T-helper 17 cell (primary cell): ENCODE measurements around the gene ERC1. TPM values are rescaled to one million over a fixed set of nuclear protein-coding genes. Genes with fewer than 3 reads are reported as not detected.
"Not testable (repeated sequence)": the region's sequence is repeated elsewhere in the genome, so short reads cannot be mapped to it uniquely, and the experiment has no call there.

Experiments
- ATAC-seq: fragments of 150-1000 bp; cut with Tn5 transposase; 2 replicates; pipeline ENCODE4 v1.10.0; 2021; ENCODE audit warnings: mild to moderate bottlenecking, moderate library complexity
- DNase-seq, 3 donors: peaks; one replicate each; pipeline versions ENCODE4 v3.0.0 to v3.0.0-alpha.2; 2020 to 2021
- H3K9me3 ChIP-seq: one replicate; pipeline ENCODE4 v1.7.0; 2013; ENCODE audit warnings: low read length, mild to moderate bottlenecking; ENCODE audit not compliant: control insufficient read depth, poor library complexity, severe bottlenecking
- H3K27ac Mint-ChIP-seq: one replicate; pipeline ENCODE4 v1.8.0; 2022; ENCODE audit warnings: mild to moderate bottlenecking, moderate library complexity, mixed read lengths
- H3K27me3 Mint-ChIP-seq: one replicate; pipeline ENCODE4 v1.8.0; 2022; ENCODE audit warnings: mixed read lengths
- H3K36me3 Mint-ChIP-seq: one replicate; pipeline ENCODE4 v1.8.0; 2022; ENCODE audit warnings: low read depth, mixed read lengths
- H3K4me1 Mint-ChIP-seq: one replicate; pipeline ENCODE4 v1.8.0; 2022; ENCODE audit warnings: mild to moderate bottlenecking, mixed read lengths
- H3K4me3 Mint-ChIP-seq: one replicate; pipeline ENCODE4 v1.8.0; 2022; ENCODE audit warnings: mild to moderate bottlenecking, moderate library complexity, mixed read lengths
- total RNA-seq, 4 donors: library from RNA in 2 of 4; stranded (reverse) in 2 of 4; gene quantifications; one replicate each; pipeline ENCODE4 v1.2.3 and lab custom pipeline; 2022 to 2026

ERC1 gene
- total RNA-seq, 2 donors from 2014 or later: 46.7 to 52.1 TPM

- Mint-ChIP-seq H3K27ac (peak overlapping the region; percentile 74), H3K4me3 (peak overlapping the region; percentile 47)
Observed at GRCh38 chr12:1226951-1227350, 235.9 kb downstream of the ERC1 start.

GRCh38 chr12:1234073-1234472 is 243.1 kb downstream of the ERC1 start:
- no peaks in the 10 kb centered on the region for H3K9me3 ChIP-seq
- no peak for ATAC-seq
- peaks cover 4% of the 10 kb centered on the region for H3K36me3 Mint-ChIP-seq
- H3K27ac Mint-ChIP-seq: no peak overlapping the region
- peaks cover 3% of the 10 kb centered on the region for H3K4me1 Mint-ChIP-seq
- DNase-seq: no peak
- no peak overlapping the region for H3K4me3 Mint-ChIP-seq
- no peaks in the 10 kb centered on the region for H3K27me3 Mint-ChIP-seq

More at GRCh38 chr12:1226951-1227350, 235.9 kb downstream of the ERC1 start:
- DNase-seq: no peak
- H3K27me3 Mint-ChIP-seq: no peaks in the 10 kb centered on the region
- no peaks in the 10 kb centered on the region for H3K9me3 ChIP-seq
- no peak for ATAC-seq
- H3K36me3 Mint-ChIP-seq: peaks cover 4% of the 10 kb centered on the region
- H3K4me1 Mint-ChIP-seq: peaks cover 22% of the 10 kb centered on the region

- Mint-ChIP-seq H3K4me1 (no peaks in the 10 kb centered on the region), H3K36me3 (peaks cover 2% of the 10 kb centered on the region), H3K27ac (peak overlapping the region; percentile 57), H3K27me3 (no peaks in the 10 kb centered on the region), H3K4me3 (no peak overlapping the region)
- H3K9me3 ChIP-seq: no peaks in the 10 kb centered on the region
- ATAC-seq (no peak), DNase-seq (no peak)
Observed at GRCh38 chr12:1246637-1247036, 255.6 kb downstream of the ERC1 start.

DNA sequence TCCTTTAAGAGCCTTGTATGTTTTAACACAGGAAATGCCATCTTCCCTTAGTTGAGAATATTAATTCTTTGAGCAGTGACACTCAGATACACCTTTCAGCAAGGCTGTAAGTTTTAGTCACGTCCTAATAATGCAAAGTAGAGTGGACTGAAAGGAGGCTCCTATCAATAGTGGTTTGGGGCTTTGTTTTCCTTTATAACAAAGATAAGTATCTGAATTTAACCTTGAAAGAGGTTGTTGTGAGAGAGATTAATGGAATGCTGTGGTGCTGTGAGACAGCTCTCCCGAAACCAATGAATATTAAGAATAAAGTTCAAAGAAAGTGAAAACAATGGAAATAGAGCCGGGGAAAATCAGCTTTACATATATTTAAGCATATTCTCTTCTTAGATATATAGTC is 259.6 kb downstream of the ERC1 start:
- no peak for DNase-seq
- peaks cover 2% of the 10 kb centered on the region for H3K36me3 Mint-ChIP-seq
- no peaks in the 10 kb centered on the region for H3K4me1 Mint-ChIP-seq
- no peak overlapping the region for H3K4me3 Mint-ChIP-seq
- H3K27ac Mint-ChIP-seq: no peak overlapping the region
- no peak for ATAC-seq
- H3K9me3 ChIP-seq: no peaks in the 10 kb centered on the region
- H3K27me3 Mint-ChIP-seq: no peaks in the 10 kb centered on the region

DNA sequence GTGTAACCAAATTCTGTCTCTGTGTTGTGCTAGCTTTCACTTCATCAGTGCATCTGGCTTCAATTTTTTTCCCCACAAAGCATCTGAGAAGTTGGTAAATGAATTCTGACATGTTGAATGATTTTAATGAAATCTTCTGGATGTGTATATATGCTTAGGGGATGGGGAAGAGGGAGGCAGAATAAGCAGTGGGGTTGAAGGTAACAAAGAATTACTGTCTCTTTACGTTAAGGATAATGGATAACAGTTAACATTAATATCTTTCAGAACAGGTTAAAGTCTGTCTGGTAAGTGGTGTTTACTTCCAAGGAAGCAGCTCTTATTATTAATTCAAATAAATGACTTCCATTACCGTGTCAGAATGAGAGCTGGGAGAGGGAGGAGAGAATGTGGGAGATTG is 261.7 kb downstream of the ERC1 start:
- Mint-ChIP-seq H3K27me3 (no peaks in the 10 kb centered on the region), H3K4me3 (no peak overlapping the region), H3K36me3 (peaks cover 2% of the 10 kb centered on the region), H3K27ac (no peak overlapping the region), H3K4me1 (no peaks in the 10 kb centered on the region)
- ATAC-seq (no peak), DNase-seq (no peak)
- no peaks in the 10 kb centered on the region for H3K9me3 ChIP-seq

DNA sequence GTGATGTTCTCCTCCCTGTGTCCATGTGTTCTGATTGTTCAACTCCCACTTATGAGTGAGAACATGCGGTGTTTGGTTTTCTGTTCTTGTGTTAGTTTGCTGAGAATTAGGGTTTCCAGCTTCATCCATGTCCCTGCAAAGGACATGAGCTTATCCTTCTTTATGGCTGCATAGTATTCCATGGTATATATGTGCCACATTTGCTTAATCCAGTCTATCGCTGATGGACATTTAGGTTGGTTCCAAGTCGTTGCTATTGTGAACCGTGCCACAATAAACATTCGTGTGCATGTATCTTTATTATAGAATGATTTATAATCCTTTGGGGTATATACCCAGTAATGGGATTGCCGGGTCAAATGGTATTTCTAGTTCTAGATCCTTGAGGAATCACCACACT is 264.1 kb downstream of the ERC1 start:
- H3K27me3 Mint-ChIP-seq, ATAC-seq, H3K4me1 Mint-ChIP-seq, H3K36me3 Mint-ChIP-seq, DNase-seq, H3K27ac Mint-ChIP-seq, H3K9me3 ChIP-seq, H3K4me3 Mint-ChIP-seq: not testable (repeated sequence)

DNA sequence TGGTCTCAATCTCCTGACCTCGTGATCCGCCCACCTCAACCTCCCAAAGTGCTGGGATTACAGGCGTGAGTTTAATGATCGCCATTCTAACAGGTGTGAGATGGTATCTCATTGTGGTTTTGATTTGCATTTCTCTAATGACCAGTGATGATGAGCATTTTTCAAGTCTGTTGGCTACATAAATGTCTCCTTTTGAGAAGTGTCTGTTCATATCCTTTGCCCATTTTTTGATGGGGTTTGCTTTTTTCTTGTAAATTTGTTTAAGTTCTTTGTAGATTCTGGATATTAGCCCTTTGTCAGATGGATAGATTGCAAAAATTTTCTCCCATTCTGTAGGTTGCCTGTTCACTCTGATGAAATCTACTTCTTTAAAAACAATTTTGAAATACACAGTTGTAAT is 264.8 kb downstream of the ERC1 start:
- not testable (repeated sequence) for DNase-seq, H3K9me3 ChIP-seq, H3K36me3 Mint-ChIP-seq, H3K4me1 Mint-ChIP-seq, H3K27me3 Mint-ChIP-seq, H3K27ac Mint-ChIP-seq, H3K4me3 Mint-ChIP-seq, ATAC-seq

- peaks cover 3% of the 10 kb centered on the region for H3K4me1 Mint-ChIP-seq
- ATAC-seq: no peak
- H3K36me3 Mint-ChIP-seq: peaks cover 3% of the 10 kb centered on the region
- H3K4me3 Mint-ChIP-seq: no peak overlapping the region
- H3K9me3 ChIP-seq: no peaks in the 10 kb centered on the region
- DNase-seq: no peak
- no peaks in the 10 kb centered on the region for H3K27me3 Mint-ChIP-seq
- no peak overlapping the region for H3K27ac Mint-ChIP-seq
Observed at GRCh38 chr12:1256285-1256684, 265.3 kb downstream of the ERC1 start.

DNA sequence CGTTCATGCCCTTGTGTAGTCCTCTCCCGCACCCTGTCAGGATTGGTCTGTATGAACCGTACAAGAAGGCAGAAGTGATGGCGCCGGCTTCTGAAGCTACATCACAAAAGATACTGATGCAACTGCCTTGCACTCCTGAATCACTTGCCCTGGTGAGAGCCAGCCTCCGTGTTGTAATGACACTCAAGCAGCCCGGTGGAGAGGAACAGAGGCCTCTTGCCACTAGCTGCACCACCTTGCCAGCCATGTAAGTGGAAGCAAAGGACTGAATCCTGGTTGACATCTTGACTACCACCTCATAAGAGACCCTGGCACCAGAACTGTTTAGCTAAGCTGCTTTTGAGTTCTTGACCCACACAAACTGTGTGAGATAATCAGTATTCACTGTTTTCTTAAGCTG is 266.0 kb downstream of the ERC1 start:
- Mint-ChIP-seq H3K36me3 (peaks cover 3% of the 10 kb centered on the region), H3K27me3 (no peaks in the 10 kb centered on the region)
- ATAC-seq: no peak

GRCh38 chr12:1262011-1262410 is 271.0 kb downstream of the ERC1 start:
- H3K9me3 ChIP-seq: no peaks in the 10 kb centered on the region
- no peak for ATAC-seq
- Mint-ChIP-seq H3K4me3 (no peak overlapping the region), H3K4me1 (peaks cover 9% of the 10 kb centered on the region), H3K36me3 (peaks cover 11% of the 10 kb centered on the region), H3K27ac (no peak overlapping the region), H3K27me3 (no peaks in the 10 kb centered on the region)
- DNase-seq: no peak

More for the DNA sequence above, 266.0 kb downstream of the ERC1 start:
- Mint-ChIP-seq H3K4me3 (no peak overlapping the region), H3K4me1 (peaks cover 3% of the 10 kb centered on the region), H3K27ac (no peak overlapping the region)
- H3K9me3 ChIP-seq: no peaks in the 10 kb centered on the region
- DNase-seq: no peak

DNA sequence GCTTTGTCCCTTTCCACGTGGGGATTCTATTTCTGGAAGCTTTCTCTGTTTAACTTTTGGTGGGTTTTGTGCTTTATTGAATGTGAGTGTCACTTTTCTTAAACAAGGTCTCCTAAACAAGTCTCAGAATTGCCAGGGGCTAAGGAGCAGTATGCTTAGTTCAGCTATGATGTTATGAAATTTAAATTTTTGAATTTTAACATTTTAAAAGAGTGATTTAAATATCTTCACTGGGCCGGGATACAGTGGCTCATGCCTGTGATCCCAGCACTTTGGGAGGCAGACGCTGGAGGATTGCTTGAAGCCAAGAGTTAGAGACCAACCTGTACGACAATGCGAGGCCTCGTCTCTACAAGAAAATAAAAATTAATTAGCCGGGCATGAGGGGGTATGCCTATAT is 276.2 kb downstream of the ERC1 start:
- Mint-ChIP-seq H3K4me1 (peaks cover 11% of the 10 kb centered on the region), H3K36me3 (peaks cover 20% of the 10 kb centered on the region), H3K27ac (no peak overlapping the region), H3K4me3 (no peak overlapping the region), H3K27me3 (no peaks in the 10 kb centered on the region)
- no peak for ATAC-seq
- no peaks in the 10 kb centered on the region for H3K9me3 ChIP-seq
- DNase-seq: no peak

GRCh38 chr12:1272142-1272541 is 281.1 kb downstream of the ERC1 start:
- H3K4me1 Mint-ChIP-seq: peaks cover 5% of the 10 kb centered on the region
- no peaks in the 10 kb centered on the region for H3K9me3 ChIP-seq
- H3K4me3 Mint-ChIP-seq: no peak overlapping the region
- no peaks in the 10 kb centered on the region for H3K27me3 Mint-ChIP-seq
- peaks cover 12% of the 10 kb centered on the region for H3K36me3 Mint-ChIP-seq
- ATAC-seq: no peak
- H3K27ac Mint-ChIP-seq: no peak overlapping the region
- no peak for DNase-seq

- ATAC-seq: no peak
- Mint-ChIP-seq H3K27ac (peak overlapping the region; percentile 9), H3K4me3 (no peak overlapping the region), H3K36me3 (peaks cover 12% of the 10 kb centered on the region), H3K4me1 (peaks cover 5% of the 10 kb centered on the region), H3K27me3 (no peaks in the 10 kb centered on the region)
- H3K9me3 ChIP-seq: no peaks in the 10 kb centered on the region
- no peak for DNase-seq
Observed at GRCh38 chr12:1273051-1273450, 282.0 kb downstream of the ERC1 start.

- Mint-ChIP-seq H3K36me3 (peaks cover 3% of the 10 kb centered on the region), H3K4me3 (no peak overlapping the region), H3K27ac (no peak overlapping the region), H3K4me1 (no peaks in the 10 kb centered on the region), H3K27me3 (no peaks in the 10 kb centered on the region)
- H3K9me3 ChIP-seq: no peaks in the 10 kb centered on the region
- peak; percentile 48 for ATAC-seq
- no peak for DNase-seq
Observed at GRCh38 chr12:1277905-1278304, 286.9 kb downstream of the ERC1 start.
